DMS153 treated with DMSO at 0.1 percent for 48 hours (cell line): ENCODE results near the gene TMEM184A.

Source experiments
- DNase-seq: peaks from one replicate; lab custom pipeline; 2025; ENCODE audit not compliant: unreplicated experiment; lab: John Stamatoyannopoulos, UW

TMEM184A gene

GRCh38 chr7:1540776-1541271 lies 15.2 kb downstream of the TMEM184A start:
- DNase-seq: no peak

GRCh38 chr7:1539882-1540775 lies 15.9 kb downstream of the TMEM184A start:
- DNase-seq: no peak

- DNase-seq: no peak
Observed at GRCh38 chr7:1539181-1539881, 16.7 kb downstream of the TMEM184A start.

GRCh38 chr7:1538544-1539180 lies 17.3 kb downstream of the TMEM184A start:
- DNase-seq: no peak

- DNase-seq: no peak
Observed at GRCh38 chr7:1537535-1538412, 18.2 kb downstream of the TMEM184A start.

GRCh38 chr7:1536743-1537534 lies 19.1 kb downstream of the TMEM184A start:
- no peak for DNase-seq

- DNase-seq: no peak
Observed at GRCh38 chr7:1536455-1536742, 19.6 kb downstream of the TMEM184A start.

GRCh38 chr7:1535701-1536454 lies 20.1 kb downstream of the TMEM184A start:
- no peak for DNase-seq

GRCh38 chr7:1535100-1535458 lies 20.9 kb downstream of the TMEM184A start:
- no peak for DNase-seq

GRCh38 chr7:1534330-1535099 lies 21.5 kb downstream of the TMEM184A start:
- DNase-seq: no peak

GRCh38 chr7:1533547-1534329 lies 22.3 kb downstream of the TMEM184A start:
- DNase-seq: no peak

GRCh38 chr7:1533255-1533546 lies 22.8 kb downstream of the TMEM184A start:
- no peak for DNase-seq

GRCh38 chr7:1532456-1533254 lies 23.4 kb downstream of the TMEM184A start:
- peak; percentile 64 for DNase-seq

GRCh38 chr7:1531979-1532455 lies 24.0 kb downstream of the TMEM184A start:
- no peak for DNase-seq

- DNase-seq: peak; percentile 9
Observed at GRCh38 chr7:1531263-1531978, 24.6 kb downstream of the TMEM184A start.

GRCh38 chr7:1530946-1531262 lies 25.1 kb downstream of the TMEM184A start:
- no peak for DNase-seq
